ENCODE results near the gene ESCO1. TPM values are rescaled to one million over a fixed set of nuclear protein-coding genes. Genes with fewer than 3 reads are reported as not detected.

Gene ESCO1
- total and polyA plus RNA-seq, 2 of the 13 experiments (the other 11 are each of a cell fraction or from before 2014, with no cell fraction given) = 6.3 to 19.4 TPM

DNA sequence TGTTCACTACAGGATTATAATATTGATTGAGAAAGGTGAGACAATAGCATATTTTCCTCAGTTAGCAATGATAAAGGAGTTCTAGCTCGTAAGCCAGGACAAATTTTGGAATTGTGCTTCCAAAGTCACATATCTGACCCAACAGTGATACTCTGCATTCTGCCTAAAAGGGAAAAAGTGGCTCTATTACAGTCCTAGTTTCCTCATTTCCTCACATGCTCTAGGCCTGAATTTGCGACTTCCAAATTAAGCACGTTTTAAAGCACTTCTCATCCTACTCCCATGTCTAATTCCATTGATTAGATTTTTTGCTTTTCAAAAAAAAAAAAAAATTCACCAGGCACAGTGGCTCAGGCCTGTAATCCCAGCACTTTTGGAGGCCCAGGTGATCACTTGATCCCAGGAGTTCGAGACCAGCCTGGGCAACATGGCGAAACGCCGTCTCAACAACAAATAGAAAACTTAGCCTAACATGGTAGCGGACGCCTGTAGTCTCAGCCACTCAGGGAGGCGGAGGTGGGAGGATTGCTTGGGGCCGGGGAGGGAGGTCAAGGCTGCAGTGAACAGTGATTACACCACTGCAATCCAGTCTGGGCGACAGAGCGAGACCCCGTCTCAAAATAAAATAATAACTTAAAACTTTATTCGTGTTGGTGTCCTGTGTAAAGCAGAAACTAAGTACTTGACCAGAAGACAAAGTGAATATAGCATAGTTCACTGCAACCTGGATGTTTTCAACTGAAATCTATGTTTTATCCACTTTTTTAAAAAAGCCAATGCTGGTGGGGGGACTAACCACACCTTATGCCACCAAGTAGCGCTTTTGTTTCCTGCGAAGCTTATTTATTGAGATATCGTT is 1.5 kb downstream of the ESCO1 start (continued):
- no peak for TF ChIP-seq CREB1 (IDR thresholded peaks at IDR 0.05)
- TF ChIP-seq CREB1 (CRISPR knock-in tag; IDR thresholded peaks at IDR 0.05) = no peak
- no peak for TF ChIP-seq TAF1 (CRISPR knock-in tag; IDR thresholded peaks at IDR 0.05)
- TF ChIP-seq ZNF337 (CRISPR knock-in tag; IDR thresholded peaks at IDR 0.05; ENCODE audit: borderline replicate concordance, low read depth) = no peak
- TF ChIP-seq ZMYM3 (CRISPR knock-in tag; IDR thresholded peaks at IDR 0.05) = no peak
- no peak for TF ChIP-seq ZNF256 (CRISPR knock-in tag; conservative IDR thresholded peaks at IDR 0.05)
- TF ChIP-seq PPARG (CRISPR knock-in tag; conservative IDR thresholded peaks at IDR 0.05) = no peak
- TF ChIP-seq SRSF1 (optimal IDR thresholded peaks at IDR 0.05; ENCODE audit: low read depth, low read length) = no peak
- TF ChIP-seq ZFX (CRISPR knock-in tag; IDR thresholded peaks at IDR 0.05; ENCODE audit: low read depth) = peak; percentile 54
- no peak for TF ChIP-seq BRD4 (CRISPR knock-in tag; IDR thresholded peaks at IDR 0.05)
- TF ChIP-seq ZFP36 (IDR thresholded peaks at IDR 0.05; ENCODE audit: borderline replicate concordance, low read depth, low read length, partially characterized antibody) = no peak
- TF ChIP-seq, protein P1, sequence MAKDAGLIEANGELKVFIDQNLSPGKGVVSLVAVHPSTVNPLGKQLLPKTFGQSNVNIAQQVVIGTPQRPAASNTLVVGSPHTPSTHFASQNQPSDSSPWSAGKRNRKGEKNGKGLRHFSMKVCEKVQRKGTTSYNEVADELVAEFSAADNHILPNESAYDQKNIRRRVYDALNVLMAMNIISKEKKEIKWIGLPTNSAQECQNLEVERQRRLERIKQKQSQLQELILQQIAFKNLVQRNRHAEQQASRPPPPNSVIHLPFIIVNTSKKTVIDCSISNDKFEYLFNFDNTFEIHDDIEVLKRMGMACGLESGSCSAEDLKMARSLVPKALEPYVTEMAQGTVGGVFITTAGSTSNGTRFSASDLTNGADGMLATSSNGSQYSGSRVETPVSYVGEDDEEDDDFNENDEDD (CRISPR knock-in tag; IDR thresholded peaks at IDR 0.05; ENCODE audit: borderline replicate concordance) = no peak
- peak; percentile 42; the same call in 1 of the 2 replicates for TF ChIP-seq REPIN1 (CRISPR knock-in tag; IDR thresholded peaks at IDR 0.05; ENCODE audit: borderline replicate concordance, low read depth)
- no peak for TF ChIP-seq DMAP1 (CRISPR knock-in tag; IDR thresholded peaks at IDR 0.05)
- TF ChIP-seq ZNF773 (CRISPR knock-in tag; IDR thresholded peaks at IDR 0.05; ENCODE audit: borderline replicate concordance) = no peak
- TF ChIP-seq, protein P2, sequence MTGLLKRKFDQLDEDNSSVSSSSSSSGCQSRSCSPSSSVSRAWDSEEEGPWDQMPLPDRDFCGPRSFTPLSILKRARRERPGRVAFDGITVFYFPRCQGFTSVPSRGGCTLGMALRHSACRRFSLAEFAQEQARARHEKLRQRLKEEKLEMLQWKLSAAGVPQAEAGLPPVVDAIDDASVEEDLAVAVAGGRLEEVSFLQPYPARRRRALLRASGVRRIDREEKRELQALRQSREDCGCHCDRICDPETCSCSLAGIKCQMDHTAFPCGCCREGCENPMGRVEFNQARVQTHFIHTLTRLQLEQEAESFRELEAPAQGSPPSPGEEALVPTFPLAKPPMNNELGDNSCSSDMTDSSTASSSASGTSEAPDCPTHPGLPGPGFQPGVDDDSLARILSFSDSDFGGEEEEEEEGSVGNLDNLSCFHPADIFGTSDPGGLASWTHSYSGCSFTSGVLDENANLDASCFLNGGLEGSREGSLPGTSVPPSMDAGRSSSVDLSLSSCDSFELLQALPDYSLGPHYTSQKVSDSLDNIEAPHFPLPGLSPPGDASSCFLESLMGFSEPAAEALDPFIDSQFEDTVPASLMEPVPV (CRISPR knock-in tag; IDR thresholded peaks at IDR 0.05) = 0 out of 2 replicates have a peak, but pooled peaks have one; percentile 62
- peak; percentile 15; the same call in 1 of the 2 replicates for TF ChIP-seq HDAC2 (CRISPR knock-in tag; IDR thresholded peaks at IDR 0.05)
- TF ChIP-seq ZNF746 (CRISPR knock-in tag; IDR thresholded peaks at IDR 0.05) = no peak
- TF ChIP-seq GABPB1 (CRISPR knock-in tag; IDR thresholded peaks at IDR 0.05) = 0 out of 2 replicates have a peak, but pooled peaks have one; percentile 19
- peak; percentile 70; the same call in 1 of the 2 replicates for TF ChIP-seq SRF (IDR thresholded peaks at IDR 0.05; ENCODE audit: low read depth, low read length)
- no peak for TF ChIP-seq ZNF782 (CRISPR knock-in tag; IDR thresholded peaks at IDR 0.05; ENCODE audit: borderline replicate concordance)
- no peak for TF ChIP-seq JARID2 (CRISPR knock-in tag; IDR thresholded peaks at IDR 0.05; ENCODE audit: insufficient replicate concordance)
- TF ChIP-seq PLRG1 (conservative IDR thresholded peaks at IDR 0.05) = no peak
- no peak for TF ChIP-seq NR3C1 (CRISPR knock-in tag; IDR thresholded peaks at IDR 0.05)
- TF ChIP-seq, protein P3, sequence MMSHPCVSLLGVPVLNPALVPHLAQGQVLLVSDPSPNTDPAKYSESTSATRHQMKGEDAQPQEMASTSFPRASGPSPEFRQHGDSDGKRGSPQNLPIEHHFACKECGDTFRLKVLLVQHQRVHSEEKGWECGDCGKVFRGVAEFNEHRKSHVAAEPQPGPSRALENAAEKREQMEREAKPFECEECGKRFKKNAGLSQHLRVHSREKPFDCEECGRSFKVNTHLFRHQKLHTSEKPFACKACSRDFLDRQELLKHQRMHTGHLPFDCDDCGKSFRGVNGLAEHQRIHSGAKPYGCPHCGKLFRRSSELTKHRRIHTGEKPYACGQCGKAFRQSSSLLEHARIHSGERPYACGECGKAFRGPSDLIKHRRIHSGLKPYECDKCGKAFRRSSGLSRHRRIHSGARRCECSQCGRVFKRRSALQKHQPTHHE (CRISPR knock-in tag; IDR thresholded peaks at IDR 0.05; ENCODE audit: borderline replicate concordance) = no peak
- TF ChIP-seq, protein P4, sequence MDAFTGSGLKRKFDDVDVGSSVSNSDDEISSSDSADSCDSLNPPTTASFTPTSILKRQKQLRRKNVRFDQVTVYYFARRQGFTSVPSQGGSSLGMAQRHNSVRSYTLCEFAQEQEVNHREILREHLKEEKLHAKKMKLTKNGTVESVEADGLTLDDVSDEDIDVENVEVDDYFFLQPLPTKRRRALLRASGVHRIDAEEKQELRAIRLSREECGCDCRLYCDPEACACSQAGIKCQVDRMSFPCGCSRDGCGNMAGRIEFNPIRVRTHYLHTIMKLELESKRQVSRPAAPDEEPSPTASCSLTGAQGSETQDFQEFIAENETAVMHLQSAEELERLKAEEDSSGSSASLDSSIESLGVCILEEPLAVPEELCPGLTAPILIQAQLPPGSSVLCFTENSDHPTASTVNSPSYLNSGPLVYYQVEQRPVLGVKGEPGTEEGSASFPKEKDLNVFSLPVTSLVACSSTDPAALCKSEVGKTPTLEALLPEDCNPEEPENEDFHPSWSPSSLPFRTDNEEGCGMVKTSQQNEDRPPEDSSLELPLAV (CRISPR knock-in tag; conservative IDR thresholded peaks at IDR 0.05; ENCODE audit: low read depth) = no peak
